Adrenal gland (tissue), 5 donors: ENCODE results near the gene PRKCH.

Experiments
- POLR2A ChIP-seq, 2 donors: fragments of 450-650 bp; IDR thresholded peaks; one replicate each; pipeline ENCODE4 v1.6.1; 2017; ENCODE audit warnings: antibody characterized with exemption in 2 of 2, mild to moderate bottlenecking in 2 of 2, moderate library complexity in 1 of 2
- TF ChIP-seq, protein P1 (sequence below), 6 experiments: fragments of 450-650 bp in 4 of 6; fragments of 200-600 bp in 2 of 6; sonication (generic) in 1 of 6; IDR thresholded peaks; 1 replicate in 5 of 6; 2 replicates in 1 of 6; pipeline versions ENCODE4 v1.5.1 to v1.8.0; 2016 to 2021; ENCODE audit warnings: antibody characterized with exemption in 6 of 6, mild to moderate bottlenecking in 2 of 6, moderate library complexity in 1 of 6
- donor health status: DM: no; HTN: no; CAD: no.

DNA sequence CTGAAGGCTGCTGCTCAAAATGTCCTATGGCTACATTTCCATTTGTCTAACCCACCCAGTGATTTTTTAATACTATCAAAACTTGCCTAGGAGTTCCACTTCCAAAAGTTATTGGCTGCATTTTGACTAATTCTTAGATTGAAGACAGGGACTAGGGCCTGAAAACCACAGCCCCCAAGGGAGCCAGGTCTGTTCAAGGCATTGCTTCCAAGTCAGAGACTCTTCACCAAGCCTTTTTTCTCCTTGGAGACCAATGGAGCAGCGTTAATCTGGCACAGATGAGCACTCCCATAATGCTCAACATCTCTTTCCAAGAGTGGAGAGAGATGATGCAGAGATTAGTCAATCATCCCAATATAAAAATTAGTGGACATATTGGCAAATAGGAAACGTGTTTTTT, 261.4 kb downstream of the PRKCH start:
- TF ChIP-seq, protein P1, sequence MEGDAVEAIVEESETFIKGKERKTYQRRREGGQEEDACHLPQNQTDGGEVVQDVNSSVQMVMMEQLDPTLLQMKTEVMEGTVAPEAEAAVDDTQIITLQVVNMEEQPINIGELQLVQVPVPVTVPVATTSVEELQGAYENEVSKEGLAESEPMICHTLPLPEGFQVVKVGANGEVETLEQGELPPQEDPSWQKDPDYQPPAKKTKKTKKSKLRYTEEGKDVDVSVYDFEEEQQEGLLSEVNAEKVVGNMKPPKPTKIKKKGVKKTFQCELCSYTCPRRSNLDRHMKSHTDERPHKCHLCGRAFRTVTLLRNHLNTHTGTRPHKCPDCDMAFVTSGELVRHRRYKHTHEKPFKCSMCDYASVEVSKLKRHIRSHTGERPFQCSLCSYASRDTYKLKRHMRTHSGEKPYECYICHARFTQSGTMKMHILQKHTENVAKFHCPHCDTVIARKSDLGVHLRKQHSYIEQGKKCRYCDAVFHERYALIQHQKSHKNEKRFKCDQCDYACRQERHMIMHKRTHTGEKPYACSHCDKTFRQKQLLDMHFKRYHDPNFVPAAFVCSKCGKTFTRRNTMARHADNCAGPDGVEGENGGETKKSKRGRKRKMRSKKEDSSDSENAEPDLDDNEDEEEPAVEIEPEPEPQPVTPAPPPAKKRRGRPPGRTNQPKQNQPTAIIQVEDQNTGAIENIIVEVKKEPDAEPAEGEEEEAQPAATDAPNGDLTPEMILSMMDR (IDR thresholded peaks at IDR 0.05) = no peak
- no peak for TF ChIP-seq POLR2A (IDR thresholded peaks at IDR 0.05)
